Right lobe of liver (tissue), 6 donors: ENCODE results near the gene INS. TPM values are rescaled to one million over a fixed set of nuclear protein-coding genes. Genes with fewer than 3 reads are reported as not detected.

Experiments
- ATAC-seq, 4 donors: fragments of 200-7000 bp; cut with Tn5 transposase; one replicate each; pipeline ENCODE4 v1.9.1; 2020; ENCODE audit warnings: mild to moderate bottlenecking in 4 of 4, moderate library complexity in 4 of 4
- DNase-seq, 3 donors: peaks; one replicate each; pipeline ENCODE4 v3.0.0-alpha.2; 2020
- H3K27ac ChIP-seq, 3 donors: fragments of 200-600 bp; one replicate each; pipeline ENCODE4 v1.8.0; 2022
- H3K27me3 ChIP-seq, 2 donors: fragments of 200-600 bp; one replicate each; pipeline ENCODE4 v1.8.0; 2022
- H3K36me3 ChIP-seq, 4 donors: fragments of 200-600 bp; sonication (generic) in 1 of 4; one replicate each; pipeline versions ENCODE4 v1.5.1 to v1.8.0; 2017 to 2022; ENCODE audit warnings: control low read depth in 1 of 4
- H3K4me1 ChIP-seq, 4 donors: fragments of 200-600 bp; sonication (generic) in 1 of 4; one replicate each; pipeline versions ENCODE4 v1.5.1 to v1.8.0; 2017 to 2022; ENCODE audit warnings: control low read depth in 1 of 4
- H3K4me3 ChIP-seq, 3 donors: fragments of 200-600 bp; one replicate each; pipeline ENCODE4 v1.8.0; 2022
- H3K9me3 ChIP-seq, 4 donors: fragments of 200-600 bp; sonication (generic) in 1 of 4; one replicate each; pipeline versions ENCODE4 v1.5.1 to v1.8.0; 2017 to 2022; ENCODE audit warnings: control low read depth in 1 of 4
- POLR2A ChIP-seq: fragments of 450-650 bp; IDR thresholded peaks from one replicate; pipeline ENCODE4 v1.6.1; 2017; ENCODE audit warnings: antibody characterized with exemption, mild to moderate bottlenecking
- WGBS: methylation state at CpG from one replicate; pipeline ENCODE4 v1.1.6; 2018; ENCODE audit warnings: low coverage, low lambda C conversion rate; ENCODE audit not compliant: insufficient coverage; ENCODE audit errors: missing lambda C conversion rate; 5-methylcytosine and 5-hydroxymethylcytosine counted together
- intact Hi-C, 2 donors: fragments of 100-400 bp; cut with DNase I; formaldehyde crosslinking; loops; one replicate each; pipeline versions ENCODE4 v1.11.2 to v1.14.1; 2022
- total RNA-seq, 6 experiments: library from RNA; depleted of rRNA in 2 of 6; stranded (reverse); fragments of >200 nt in 2 of 6; fragmentation: NEBNext Ultra II Directional in 3 of 6; extraction: Animal tissue kit (Norgen Biotek cat#: 25700) in 3 of 6; gene quantifications; one replicate each; pipeline versions ENCODE4 v1.1.0 to v1.2.4, GENCODE V29; 2016 to 2023
- TF ChIP-seq, protein P1 (sequence below), 4 donors: fragments of 200-600 bp in 3 of 4; fragments of 450-650 bp in 1 of 4; IDR thresholded peaks; one replicate each; pipeline versions ENCODE4 v1.5.1 to v1.8.0; 2016 to 2022; ENCODE audit warnings: antibody characterized with exemption in 4 of 4, mild to moderate bottlenecking in 2 of 4
- donor health status: DM: no; HTN: yes; CAD: no.
- donor health status: DM: no; HTN: no; CAD: no.
- donor health status: DM: no; HTN: no; CAD: no.
- donor health status: DM: no; HTN: yes; CAD: no.
- donor health status: DM: no; HTN: yes; CAD: no.

Gene INS
- total RNA-seq, 6 experiments from 2014 or later: not detected

DNA sequence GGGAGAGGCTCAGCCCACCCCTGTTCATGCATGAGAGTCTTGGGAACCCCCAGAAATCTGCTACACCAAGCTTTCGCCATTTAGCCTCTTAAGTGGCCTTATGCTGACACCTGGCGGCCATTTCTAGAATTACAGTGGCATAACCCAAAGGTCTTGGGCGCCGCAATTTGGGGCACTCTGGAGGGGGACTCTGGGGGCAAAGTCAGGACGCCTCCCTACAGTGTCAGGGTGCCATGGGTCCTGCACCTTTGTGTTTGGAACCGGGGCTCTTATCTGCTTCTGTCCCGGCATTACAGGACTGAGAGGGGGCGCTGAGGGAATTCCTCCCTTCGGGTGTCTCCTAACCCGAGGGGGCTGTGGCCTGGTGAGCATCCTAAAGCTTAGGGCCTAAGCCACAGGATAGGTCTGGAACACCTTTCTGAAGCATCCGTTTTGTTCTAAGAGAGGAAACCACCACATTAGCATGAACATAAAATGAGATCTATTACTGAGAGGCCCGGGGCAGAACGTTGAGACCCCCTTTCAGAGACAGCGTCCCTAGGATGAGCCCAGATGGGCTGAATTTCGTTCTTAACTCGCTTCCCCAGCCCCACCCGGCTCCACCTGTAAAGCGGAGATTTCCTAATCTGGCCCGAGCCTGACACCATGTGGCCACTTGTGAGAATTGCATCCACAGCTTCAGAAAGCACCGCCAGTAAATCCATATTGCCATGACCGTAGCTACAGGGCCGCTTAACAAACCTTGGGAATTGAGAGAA, 9.3 kb downstream of the INS start:
- no peaks in the 10 kb centered on the region for H3K27me3 ChIP-seq
- DNase-seq: peak in 2 of 3 donors; percentile 68 to 83
- H3K36me3 ChIP-seq: peaks cover 0 to 23% (median 11%) of the 10 kb centered on the region in 4 donors
- WGBS: 3% methylated on average over 15 of the region's 22 CpGs
- peak overlapping the region in 1 of 3 donors; percentile 33 for H3K27ac ChIP-seq
- H3K4me1 ChIP-seq: peaks cover 0 to 62% (median 21%) of the 10 kb centered on the region in 4 donors
- no peak overlapping the region for H3K4me3 ChIP-seq
- no peaks in the 10 kb centered on the region for H3K9me3 ChIP-seq
- peak; percentile 52 to 64 (median 62) for ATAC-seq
- TF ChIP-seq, protein P1, sequence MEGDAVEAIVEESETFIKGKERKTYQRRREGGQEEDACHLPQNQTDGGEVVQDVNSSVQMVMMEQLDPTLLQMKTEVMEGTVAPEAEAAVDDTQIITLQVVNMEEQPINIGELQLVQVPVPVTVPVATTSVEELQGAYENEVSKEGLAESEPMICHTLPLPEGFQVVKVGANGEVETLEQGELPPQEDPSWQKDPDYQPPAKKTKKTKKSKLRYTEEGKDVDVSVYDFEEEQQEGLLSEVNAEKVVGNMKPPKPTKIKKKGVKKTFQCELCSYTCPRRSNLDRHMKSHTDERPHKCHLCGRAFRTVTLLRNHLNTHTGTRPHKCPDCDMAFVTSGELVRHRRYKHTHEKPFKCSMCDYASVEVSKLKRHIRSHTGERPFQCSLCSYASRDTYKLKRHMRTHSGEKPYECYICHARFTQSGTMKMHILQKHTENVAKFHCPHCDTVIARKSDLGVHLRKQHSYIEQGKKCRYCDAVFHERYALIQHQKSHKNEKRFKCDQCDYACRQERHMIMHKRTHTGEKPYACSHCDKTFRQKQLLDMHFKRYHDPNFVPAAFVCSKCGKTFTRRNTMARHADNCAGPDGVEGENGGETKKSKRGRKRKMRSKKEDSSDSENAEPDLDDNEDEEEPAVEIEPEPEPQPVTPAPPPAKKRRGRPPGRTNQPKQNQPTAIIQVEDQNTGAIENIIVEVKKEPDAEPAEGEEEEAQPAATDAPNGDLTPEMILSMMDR (IDR thresholded peaks at IDR 0.05): peak; percentile 63 to 93 (median 68)
- no peak for TF ChIP-seq POLR2A
- intact Hi-C loops: loop anchor here in 1 of 2 donors (10.0 kb wide), 1 partner anchor 317 kb away; the partner anchor contains the start of genes SYT8 and TNNI2

DNA sequence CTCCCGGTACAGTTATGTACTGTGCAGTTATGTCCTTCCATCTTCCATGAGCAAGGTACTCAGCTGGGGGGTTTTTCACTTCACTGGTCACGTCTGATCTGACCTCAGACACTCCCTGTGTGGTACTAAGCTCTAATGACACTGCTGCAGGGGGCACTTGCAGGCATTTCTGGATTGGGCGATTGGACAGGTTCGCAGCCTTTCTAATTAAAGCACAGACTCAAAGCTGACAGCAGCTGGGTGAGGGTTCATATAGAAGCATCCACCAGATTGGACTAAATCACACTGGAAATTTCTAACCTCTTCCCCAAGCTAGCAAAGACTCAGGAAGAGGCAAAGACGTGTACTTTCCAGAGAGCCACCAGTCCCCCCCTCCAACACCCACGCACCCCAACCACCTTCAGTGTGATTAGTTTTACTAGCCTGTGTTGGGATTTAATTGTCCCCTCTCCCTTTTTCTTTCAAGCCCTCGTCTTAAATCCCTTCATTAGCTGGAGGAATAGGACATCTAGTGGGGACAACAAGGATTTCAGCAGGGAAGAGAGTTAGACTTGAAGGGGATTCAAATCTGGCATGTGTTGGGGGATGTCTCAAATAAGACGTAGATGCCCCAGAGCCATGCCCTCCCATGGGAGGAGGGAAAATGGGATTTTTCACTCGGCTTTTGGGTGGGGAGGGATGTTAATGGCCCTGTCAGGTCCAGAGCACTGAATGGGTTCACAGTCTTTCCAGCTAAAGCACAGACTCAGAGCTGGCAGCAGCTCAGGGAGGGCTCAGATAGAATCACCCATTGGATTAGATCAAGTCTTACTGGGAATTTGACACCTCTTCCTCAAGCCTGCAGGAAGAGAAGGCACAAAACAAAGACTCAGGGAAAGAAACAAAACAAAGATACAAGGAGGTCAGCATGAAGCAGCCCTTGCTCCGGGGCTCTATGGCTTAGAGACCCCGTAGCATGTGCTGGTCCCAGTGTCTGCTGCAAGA, 10.9 kb downstream of the INS start:
- ATAC-seq: no peak
- H3K4me3 ChIP-seq: no peak overlapping the region
- intact Hi-C loops: loop anchor here (10.0 kb wide), 2 partner anchors 275 to 315 kb away; partner anchors contain the start of genes SYT8 (in 1 of the 2) and TNNI2 (in 1 of the 2)
- WGBS: 38% methylated on average over 8 of the region's 11 CpGs
- no peaks in the 10 kb centered on the region for H3K9me3 ChIP-seq
- no peak overlapping the region for H3K27ac ChIP-seq
- H3K27me3 ChIP-seq: no peaks in the 10 kb centered on the region
- TF ChIP-seq, protein P1 (IDR thresholded peaks at IDR 0.05): peak in 3 of 4 donors; percentile 11 to 15 (median 15)
- TF ChIP-seq POLR2A: no peak
- peaks cover 0 to 52% (median 21%) of the 10 kb centered on the region in 4 donors for H3K4me1 ChIP-seq
- DNase-seq: no peak
- H3K36me3 ChIP-seq: peaks cover 0 to 33% (median 15%) of the 10 kb centered on the region in 4 donors

DNA sequence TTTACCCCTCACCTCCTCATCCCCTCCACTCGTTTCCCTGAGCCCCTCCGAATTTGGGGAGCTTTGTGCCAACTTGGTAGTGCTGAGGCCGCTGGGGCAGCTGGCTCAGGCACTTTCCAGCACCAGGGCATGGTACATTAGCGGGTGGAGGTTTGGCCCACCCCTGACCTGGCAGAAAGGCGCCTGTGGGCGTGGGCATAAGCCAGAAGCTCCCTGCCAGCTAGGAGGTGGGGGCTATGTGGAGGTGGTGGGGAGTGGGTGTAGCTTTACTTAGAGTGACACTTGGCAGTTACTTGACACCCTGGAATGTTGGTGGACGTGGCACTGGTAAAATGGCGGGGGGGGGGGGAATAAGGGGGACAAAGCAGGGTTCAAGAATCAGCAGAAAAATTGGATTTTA, 11.5 kb downstream of the INS start:
- no peak overlapping the region for H3K27ac ChIP-seq
- H3K4me1 ChIP-seq: peaks cover 0 to 45% (median 17%) of the 10 kb centered on the region in 4 donors
- no peaks in the 10 kb centered on the region for H3K9me3 ChIP-seq
- ATAC-seq: no peak
- intact Hi-C loops: loop anchor here in 1 of 2 donors (10.0 kb wide), 1 partner anchor 275 kb away; no protein-coding TSS in a partner anchor
- H3K27me3 ChIP-seq: no peaks in the 10 kb centered on the region
- no peak for DNase-seq
- H3K4me3 ChIP-seq: no peak overlapping the region
- H3K36me3 ChIP-seq: peaks cover 0 to 33% (median 15%) of the 10 kb centered on the region in 4 donors
- WGBS: 28% methylated on average over 4 of the region's 8 CpGs
- TF ChIP-seq, protein P1 (IDR thresholded peaks at IDR 0.05): no peak
- no peak for TF ChIP-seq POLR2A

DNA sequence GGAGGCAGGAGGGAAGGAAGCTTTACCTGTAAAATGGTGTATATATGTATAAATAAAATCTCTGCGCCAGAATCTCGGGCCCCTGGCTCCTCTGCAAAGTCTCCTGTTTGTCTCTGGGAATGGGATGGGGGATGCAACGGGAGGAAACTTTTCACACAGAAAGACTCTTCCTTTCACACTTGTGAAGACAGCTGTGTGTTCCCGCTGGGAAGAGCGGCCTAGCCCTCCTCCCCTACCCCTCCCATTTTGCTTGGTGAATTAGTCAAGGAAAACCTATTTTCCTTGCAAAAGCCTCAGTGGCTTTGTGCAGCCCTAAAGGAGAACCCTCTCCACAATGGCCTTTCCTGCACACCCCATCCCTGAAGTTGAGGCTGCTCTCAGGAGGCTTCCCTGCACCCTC, 12.4 kb downstream of the INS start:
- H3K4me1 ChIP-seq: peaks cover 0 to 36% (median 14%) of the 10 kb centered on the region in 4 donors
- no peak for ATAC-seq
- intact Hi-C loops: loop anchor here in 1 of 2 donors (10.0 kb wide), 1 partner anchor 274 kb away; no protein-coding TSS in a partner anchor
- H3K36me3 ChIP-seq: peaks cover 0 to 33% (median 15%) of the 10 kb centered on the region in 4 donors
- H3K4me3 ChIP-seq: no peak overlapping the region
- no peak for TF ChIP-seq POLR2A
- TF ChIP-seq, protein P1 (IDR thresholded peaks at IDR 0.05): no peak
- no peaks in the 10 kb centered on the region for H3K9me3 ChIP-seq
- DNase-seq: no peak
- 48% methylated on average over 3 of the region's 5 CpGs for WGBS
- no peak overlapping the region for H3K27ac ChIP-seq
- H3K27me3 ChIP-seq: no peaks in the 10 kb centered on the region
